GM18511 (cell line): ENCODE results near the gene HYAL1.
A peak's percentile ranks its signal among the peaks of the same experiment; 100 is the strongest.
"Not testable (repeated sequence)": the region's sequence is repeated elsewhere in the genome, so short reads cannot be mapped to it uniquely, and the experiment has no call there.

Source experiments
- ATAC-seq: cut with Tn5 transposase; IDR thresholded peaks from one replicate; pipeline ENCODE4 v1.9.1; 2021; ENCODE audit warnings: mild to moderate bottlenecking, moderate library complexity; ENCODE audit not compliant: unreplicated experiment

Gene HYAL1

GRCh38 chr3:50275141-50275995, 28.0 kb downstream of the HYAL1 start:
- ATAC-seq = no peak

- no peak for ATAC-seq
These were observed 28.8 kb downstream of the HYAL1 start for GRCh38 chr3:50274371-50275104.

- ATAC-seq = no peak
These were observed 29.7 kb downstream of the HYAL1 start for GRCh38 chr3:50273689-50274065.

GRCh38 chr3:50272911-50273688, 30.3 kb downstream of the HYAL1 start:
- peak; percentile 91 for ATAC-seq

- ATAC-seq = not testable (repeated sequence)
These were observed 30.9 kb downstream of the HYAL1 start for GRCh38 chr3:50272538-50272910.

GRCh38 chr3:50271314-50271936, 31.9 kb downstream of the HYAL1 start:
- no peak for ATAC-seq

- ATAC-seq = no peak
These were observed 32.8 kb downstream of the HYAL1 start for GRCh38 chr3:50270422-50271224.

- no peak for ATAC-seq
These were observed 33.4 kb downstream of the HYAL1 start for GRCh38 chr3:50269977-50270413.

- ATAC-seq = no peak
These were observed 33.9 kb downstream of the HYAL1 start for GRCh38 chr3:50269460-50269859.

- ATAC-seq = no peak
These were observed 34.5 kb downstream of the HYAL1 start, which contains the start of gene SEMA3B for GRCh38 chr3:50268703-50269451. SEMA3B (plus strand) TSS chr3:50269147; CDS start chr3:50269241, 94 bp downstream.

GRCh38 chr3:50268276-50268675, 35.1 kb downstream of the HYAL1 start:
- ATAC-seq = no peak

GRCh38 chr3:50267280-50267913, 36.0 kb downstream of the HYAL1 start:
- no peak for ATAC-seq

- ATAC-seq = no peak
These were observed 36.5 kb downstream of the HYAL1 start for GRCh38 chr3:50266836-50267235.

GRCh38 chr3:50266017-50266416, 37.4 kb downstream of the HYAL1 start:
- ATAC-seq = no peak

GRCh38 chr3:50265571-50265970, 37.8 kb downstream of the HYAL1 start:
- ATAC-seq = no peak

- no peak for ATAC-seq
These were observed 38.3 kb downstream of the HYAL1 start for GRCh38 chr3:50264964-50265485.

- ATAC-seq = no peak
These were observed 38.9 kb downstream of the HYAL1 start for GRCh38 chr3:50264383-50264963.
